ENCODE measurements around the gene LUC7L3.

The LUC7L3 gene

GRCh38 chr17:50778988-50779387 is 59.6 kb downstream of the LUC7L3 start:
- Histone ChIP-seq H2AFZ (ENCODE audit: low read depth, low read length) (no peak overlapping the region), H3K4me3 (ENCODE audit: low read length) (no peak overlapping the region), H3K4me1 (ENCODE audit: insufficient read depth, low read length) (no peaks in the 10 kb centered on the region), H3K9me3 (ENCODE audit: low read length) (no peaks in the 10 kb centered on the region), H3K36me3 (ENCODE audit: insufficient read depth, low read length) (no peaks in the 10 kb centered on the region), H3K27me3 (ENCODE audit: insufficient read depth, low read length) (no peaks in the 10 kb centered on the region)

DNA sequence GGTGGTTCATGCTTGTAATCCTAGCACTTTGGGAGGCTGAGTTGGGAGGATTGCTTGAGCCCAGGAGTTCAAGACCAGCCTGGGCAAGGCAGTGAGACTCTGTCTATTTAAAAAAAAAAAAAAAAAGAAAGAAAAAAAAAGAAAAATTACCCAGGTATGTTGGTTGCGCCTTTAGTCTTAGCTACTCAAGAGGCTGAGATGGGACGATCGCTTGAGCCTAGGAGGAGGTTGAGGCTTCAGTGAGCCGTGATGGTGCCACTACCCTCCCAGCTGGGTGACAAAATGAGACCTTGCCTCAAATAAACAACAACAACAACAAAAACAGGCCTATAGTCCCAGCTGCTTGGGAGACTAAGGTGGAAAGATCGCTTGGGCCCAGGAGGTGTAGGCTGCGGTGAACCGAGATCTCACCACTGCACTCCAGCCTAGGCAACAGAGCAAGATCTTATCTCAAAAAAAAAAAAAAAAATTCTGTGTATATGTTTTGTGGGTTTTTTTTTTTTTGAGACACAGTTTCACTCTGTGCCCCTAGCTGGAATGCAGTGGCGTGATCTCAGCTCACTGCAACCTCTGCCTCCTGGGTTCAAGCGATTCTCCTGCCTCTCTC is 60.4 kb downstream of the LUC7L3 start:
- no peak overlapping the region for H2AFZ ChIP-seq (ENCODE audit: low read depth, low read length)
- H3K9me3 ChIP-seq (ENCODE audit: low read length): no peaks in the 10 kb centered on the region
- H3K4me3 ChIP-seq (ENCODE audit: low read length): no peak overlapping the region
- no peaks in the 10 kb centered on the region for H3K4me1 ChIP-seq (ENCODE audit: insufficient read depth, low read length)
- H3K27me3 ChIP-seq (ENCODE audit: insufficient read depth, low read length): no peaks in the 10 kb centered on the region
- H3K36me3 ChIP-seq (ENCODE audit: insufficient read depth, low read length): no peaks in the 10 kb centered on the region

GRCh38 chr17:50781167-50781566 is 61.8 kb downstream of the LUC7L3 start:
- no peaks in the 10 kb centered on the region for H3K27me3 ChIP-seq (ENCODE audit: insufficient read depth, low read length)
- H3K4me3 ChIP-seq (ENCODE audit: low read length): no peak overlapping the region

GRCh38 chr17:50783193-50783660 is 63.8 kb downstream of the LUC7L3 start:
- Histone ChIP-seq H3K4me3 (ENCODE audit: low read length) (no peak overlapping the region), H2AFZ (ENCODE audit: low read depth, low read length) (no peak overlapping the region), H3K36me3 (ENCODE audit: insufficient read depth, low read length) (no peaks in the 10 kb centered on the region), H3K9me3 (ENCODE audit: low read length) (no peaks in the 10 kb centered on the region), H3K4me1 (ENCODE audit: insufficient read depth, low read length) (no peaks in the 10 kb centered on the region), H3K27me3 (ENCODE audit: insufficient read depth, low read length) (no peaks in the 10 kb centered on the region)

More at GRCh38 chr17:50781167-50781566, 61.8 kb downstream of the LUC7L3 start:
- H2AFZ ChIP-seq (ENCODE audit: low read depth, low read length): no peak overlapping the region
- no peaks in the 10 kb centered on the region for H3K9me3 ChIP-seq (ENCODE audit: low read length)
- no peaks in the 10 kb centered on the region for H3K4me1 ChIP-seq (ENCODE audit: insufficient read depth, low read length)
- no peaks in the 10 kb centered on the region for H3K36me3 ChIP-seq (ENCODE audit: insufficient read depth, low read length)

GRCh38 chr17:50783905-50784304 is 64.5 kb downstream of the LUC7L3 start:
- Histone ChIP-seq H3K4me1 (ENCODE audit: insufficient read depth, low read length) (no peaks in the 10 kb centered on the region), H3K9me3 (ENCODE audit: low read length) (no peaks in the 10 kb centered on the region), H3K27me3 (ENCODE audit: insufficient read depth, low read length) (no peaks in the 10 kb centered on the region), H2AFZ (ENCODE audit: low read depth, low read length) (no peak overlapping the region), H3K4me3 (ENCODE audit: low read length) (no peak overlapping the region), H3K36me3 (ENCODE audit: insufficient read depth, low read length) (no peaks in the 10 kb centered on the region)

DNA sequence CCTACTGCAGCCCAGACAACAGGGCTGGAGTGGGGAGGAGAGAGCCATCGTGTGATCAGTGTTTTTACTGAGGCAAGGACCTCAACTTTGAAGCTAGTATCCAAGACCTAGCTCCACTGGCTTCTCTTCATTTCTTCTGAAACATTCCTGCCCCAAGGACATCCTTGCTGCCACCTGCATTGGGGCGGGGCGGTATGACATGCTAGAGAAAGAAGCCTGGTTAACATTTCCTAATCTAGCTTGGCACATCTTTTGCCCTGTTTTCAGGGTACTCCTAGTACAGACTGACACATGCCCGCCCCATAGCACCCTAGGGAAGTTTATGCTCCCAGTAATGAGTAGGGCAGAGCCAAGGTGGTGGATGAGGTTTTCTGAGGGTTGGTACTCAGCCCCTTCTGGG is 65.7 kb downstream of the LUC7L3 start:
- no peaks in the 10 kb centered on the region for H3K27me3 ChIP-seq (ENCODE audit: insufficient read depth, low read length)
- H2AFZ ChIP-seq (ENCODE audit: low read depth, low read length): no peak overlapping the region
- H3K4me1 ChIP-seq (ENCODE audit: insufficient read depth, low read length): peaks cover 3% of the 10 kb centered on the region
- H3K9me3 ChIP-seq (ENCODE audit: low read length): no peaks in the 10 kb centered on the region
- H3K36me3 ChIP-seq (ENCODE audit: insufficient read depth, low read length): no peaks in the 10 kb centered on the region
- no peak overlapping the region for H3K4me3 ChIP-seq (ENCODE audit: low read length)

DNA sequence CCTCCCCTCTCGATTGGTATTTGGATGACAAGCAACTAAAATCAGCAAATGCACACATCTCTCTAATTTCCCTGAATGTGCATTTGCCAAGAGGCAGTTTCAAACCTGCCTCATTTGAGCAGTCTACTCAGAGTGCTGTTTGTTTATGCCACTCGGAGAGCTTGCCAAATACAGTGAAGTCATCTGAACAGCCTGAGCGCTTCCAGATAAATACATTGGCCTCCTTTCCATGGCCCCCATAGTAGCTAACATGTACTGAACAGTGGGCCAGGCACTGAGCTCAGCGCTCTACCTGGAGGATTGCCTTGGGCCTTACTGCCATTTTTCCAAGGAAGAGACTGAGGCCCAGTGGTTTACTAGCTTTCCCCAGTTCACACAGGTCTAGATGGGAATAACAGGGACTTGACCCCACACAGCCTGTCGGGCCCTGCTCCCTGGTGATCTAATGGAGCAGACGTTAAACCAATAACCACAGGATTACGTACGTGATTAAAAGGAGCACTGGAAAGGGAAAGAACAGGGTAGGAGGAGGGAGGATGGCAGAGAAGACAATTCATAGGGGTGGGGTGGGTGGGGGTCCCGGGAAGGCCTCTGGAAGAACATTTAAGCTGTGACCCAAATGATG is 66.7 kb downstream of the LUC7L3 start:
- no peaks in the 10 kb centered on the region for H3K27me3 ChIP-seq (ENCODE audit: insufficient read depth, low read length)
- H3K4me3 ChIP-seq (ENCODE audit: low read length): no peak overlapping the region
- H3K9me3 ChIP-seq (ENCODE audit: low read length): no peaks in the 10 kb centered on the region
- H2AFZ ChIP-seq (ENCODE audit: low read depth, low read length): no peak overlapping the region
- H3K36me3 ChIP-seq (ENCODE audit: insufficient read depth, low read length): no peaks in the 10 kb centered on the region
- peaks cover 9% of the 10 kb centered on the region for H3K4me1 ChIP-seq (ENCODE audit: insufficient read depth, low read length)

DNA sequence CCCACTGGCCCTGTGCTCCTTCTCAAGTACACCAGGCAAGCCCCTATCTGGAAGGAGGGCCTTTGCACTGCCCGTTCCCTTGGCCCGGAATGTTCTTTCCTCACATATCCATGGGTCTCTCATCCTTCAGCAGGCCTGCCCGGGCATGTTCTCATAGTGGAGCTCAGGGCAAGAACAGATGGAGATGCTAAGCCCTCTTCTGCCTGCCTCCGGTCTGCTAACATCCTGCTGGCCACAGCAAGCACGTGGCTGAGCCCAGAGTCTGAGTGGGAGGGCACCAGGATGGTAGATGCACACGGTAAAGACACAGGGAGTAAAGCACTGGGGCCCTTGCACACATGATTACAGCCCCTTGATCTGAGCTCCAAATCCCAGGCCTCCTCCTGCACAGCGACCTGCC is 67.7 kb downstream of the LUC7L3 start:
- Histone ChIP-seq H2AFZ (ENCODE audit: low read depth, low read length) (no peak overlapping the region), H3K27me3 (ENCODE audit: insufficient read depth, low read length) (no peaks in the 10 kb centered on the region), H3K4me3 (ENCODE audit: low read length) (no peak overlapping the region), H3K36me3 (ENCODE audit: insufficient read depth, low read length) (no peaks in the 10 kb centered on the region), H3K4me1 (ENCODE audit: insufficient read depth, low read length) (peaks cover 9% of the 10 kb centered on the region), H3K9me3 (ENCODE audit: low read length) (no peaks in the 10 kb centered on the region)

GRCh38 chr17:50790618-50791017 is 71.2 kb downstream of the LUC7L3 start:
- peaks cover 9% of the 10 kb centered on the region for H3K4me1 ChIP-seq (ENCODE audit: insufficient read depth, low read length)
- no peaks in the 10 kb centered on the region for H3K9me3 ChIP-seq (ENCODE audit: low read length)
- no peaks in the 10 kb centered on the region for H3K27me3 ChIP-seq (ENCODE audit: insufficient read depth, low read length)
- no peaks in the 10 kb centered on the region for H3K36me3 ChIP-seq (ENCODE audit: insufficient read depth, low read length)
- no peak overlapping the region for H2AFZ ChIP-seq (ENCODE audit: low read depth, low read length)
- H3K4me3 ChIP-seq (ENCODE audit: low read length): no peak overlapping the region

DNA sequence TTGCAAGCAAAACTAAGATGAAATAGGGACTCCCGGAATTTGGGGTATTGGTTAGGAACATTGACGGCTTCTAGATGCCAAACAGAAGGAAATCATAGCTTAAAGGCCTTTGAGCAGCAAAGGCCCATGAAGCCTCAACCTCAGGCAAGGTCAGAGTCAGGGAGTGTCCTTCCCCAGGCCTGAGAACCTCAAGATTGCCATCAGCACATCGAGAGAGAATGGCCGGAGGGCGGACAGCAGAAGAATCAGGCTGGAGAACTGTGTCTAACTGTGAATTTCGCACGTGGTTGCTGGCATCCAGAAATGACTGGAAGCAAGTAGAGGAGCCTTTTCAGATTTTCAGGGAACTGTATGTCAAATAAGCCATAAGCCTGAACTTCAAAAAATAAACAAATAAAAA is 72.7 kb downstream of the LUC7L3 start:
- Histone ChIP-seq H2AFZ (ENCODE audit: low read depth, low read length) (no peak overlapping the region), H3K4me3 (ENCODE audit: low read length) (no peak overlapping the region), H3K9me3 (ENCODE audit: low read length) (no peaks in the 10 kb centered on the region), H3K4me1 (ENCODE audit: insufficient read depth, low read length) (peaks cover 9% of the 10 kb centered on the region), H3K27me3 (ENCODE audit: insufficient read depth, low read length) (no peaks in the 10 kb centered on the region), H3K36me3 (ENCODE audit: insufficient read depth, low read length) (no peaks in the 10 kb centered on the region)

GRCh38 chr17:50793007-50793406 is 73.6 kb downstream of the LUC7L3 start:
- Histone ChIP-seq H3K9me3 (ENCODE audit: low read length) (no peaks in the 10 kb centered on the region), H2AFZ (ENCODE audit: low read depth, low read length) (no peak overlapping the region), H3K4me3 (ENCODE audit: low read length) (no peak overlapping the region), H3K4me1 (ENCODE audit: insufficient read depth, low read length) (peaks cover 9% of the 10 kb centered on the region), H3K36me3 (ENCODE audit: insufficient read depth, low read length) (no peaks in the 10 kb centered on the region), H3K27me3 (ENCODE audit: insufficient read depth, low read length) (no peaks in the 10 kb centered on the region)

GRCh38 chr17:50794361-50794760 is 75.0 kb downstream of the LUC7L3 start:
- H3K27me3 ChIP-seq (ENCODE audit: insufficient read depth, low read length): no peaks in the 10 kb centered on the region
- H3K4me3 ChIP-seq (ENCODE audit: low read length): no peak overlapping the region
- no peaks in the 10 kb centered on the region for H3K36me3 ChIP-seq (ENCODE audit: insufficient read depth, low read length)
- no peaks in the 10 kb centered on the region for H3K9me3 ChIP-seq (ENCODE audit: low read length)
- H2AFZ ChIP-seq (ENCODE audit: low read depth, low read length): no peak overlapping the region
- peaks cover 9% of the 10 kb centered on the region for H3K4me1 ChIP-seq (ENCODE audit: insufficient read depth, low read length)

- Histone ChIP-seq H3K36me3 (ENCODE audit: insufficient read depth, low read length) (no peaks in the 10 kb centered on the region), H3K4me3 (ENCODE audit: low read length) (no peak overlapping the region), H3K4me1 (ENCODE audit: insufficient read depth, low read length) (no peaks in the 10 kb centered on the region), H3K27me3 (ENCODE audit: insufficient read depth, low read length) (no peaks in the 10 kb centered on the region), H3K9me3 (ENCODE audit: low read length) (no peaks in the 10 kb centered on the region), H2AFZ (ENCODE audit: low read depth, low read length) (no peak overlapping the region)
These were observed 77.9 kb downstream of the LUC7L3 start for GRCh38 chr17:50797135-50797810.

Measured in neuron (in vitro differentiated cells).